A549 (cell line): ENCODE results near the gene DSCAM.

Experiments
- CTCF ChIP-seq: fragments of >200 bp; sonication (Bioruptor Twin); formaldehyde crosslinking; IDR thresholded peaks from 3 replicates; pipeline ENCODE4 v1.5.1; 2016
- EP300 ChIP-seq, 2 experiments: fragments of >200 bp; sonication (Bioruptor Twin); formaldehyde crosslinking; IDR thresholded peaks; 2 replicates in 1 of 2; 3 replicates in 1 of 2; pipeline ENCODE4 v1.6.1; 2016 to 2017
- NPAS2 ChIP-seq: fragments of 250-450 bp; sonication (Bioruptor Pico); IDR thresholded peaks from 2 replicates; pipeline ENCODE4 v1.8.0; 2022; ENCODE audit warnings: mild to moderate bottlenecking, moderate library complexity, borderline replicate concordance
- RAD21 ChIP-seq, 2 experiments: fragments of >200 bp in 1 of 2; sonication (Bioruptor Twin) in 1 of 2; formaldehyde crosslinking in 1 of 2; IDR thresholded peaks in 1 of 2; conservative IDR thresholded peaks in 1 of 2; 2 replicates in 1 of 2; 3 replicates in 1 of 2; pipeline ENCODE4 v1.6.1; 2012 to 2018; ENCODE audit warnings: inconsistent platforms in 1 of 2
- USF2 ChIP-seq: fragments of 450-650 bp; IDR thresholded peaks from 2 replicates; pipeline ENCODE4 v1.6.1; 2014; ENCODE audit warnings: antibody characterized with exemption

- TF ChIP-seq NPAS2 (CRISPR knock-in tag) (no peak), EP300 (IDR thresholded peaks at IDR 0.05) (peak; percentile 55 to 70; a peak in 1 of 5 replicates), CTCF (no peak), USF2 (no peak), RAD21 (conservative IDR thresholded peaks at IDR 0.05 in 1 of 2, IDR thresholded peaks at IDR 0.05 in 1 of 2) (no peak)
Observed at GRCh38 chr21:40507978-40508377, 339.0 kb downstream of the DSCAM start.
